Keratinocyte (primary cell): ENCODE measurements around the gene GATA1. TPM values are rescaled to one million over a fixed set of nuclear protein-coding genes. Genes with fewer than 3 reads are reported as not detected.

Source experiments
- DNase-seq: peaks from one replicate; pipeline ENCODE4 v3.0.0-alpha.2; 2011; ENCODE audit warnings: low read depth, missing footprints, low spot score
- FAIRE-seq: peaks from 2 replicates; lab custom pipeline; 2011; peaks lifted over from hg19 to GRCh38; lab: Jason Lieb, UNC
- H2AFZ ChIP-seq: 2 replicates; pipeline ENCODE4 v1.6.0; 2012; ENCODE audit warnings: low read length, control low read depth, inconsistent platforms; ENCODE audit not compliant: control insufficient read depth
- H3K27ac ChIP-seq: 2 replicates; pipeline ENCODE4 v1.5.1; 2011; ENCODE audit warnings: low read length; ENCODE audit not compliant: control insufficient read depth, insufficient read depth
- H3K27me3 ChIP-seq: 3 replicates; pipeline ENCODE4 v1.6.0; 2011; ENCODE audit warnings: low read length; ENCODE audit not compliant: control insufficient read depth, insufficient read depth; ENCODE audit errors: extremely low read depth
- H3K36me3 ChIP-seq, 2 experiments: 2 replicates in 1 of 2; 3 replicates in 1 of 2; pipeline ENCODE4 v1.5.1; 2011; ENCODE audit warnings: low read length in 2 of 2, mild to moderate bottlenecking in 1 of 2; ENCODE audit not compliant: control insufficient read depth in 2 of 2, insufficient read depth in 2 of 2; ENCODE audit errors: extremely low read depth in 1 of 2
- H3K4me1 ChIP-seq: 3 replicates; pipeline ENCODE4 v1.5.1; 2011; ENCODE audit warnings: low read length; ENCODE audit not compliant: control insufficient read depth, insufficient read depth; ENCODE audit errors: extremely low read depth
- H3K4me2 ChIP-seq: 3 replicates; pipeline ENCODE4 v1.6.0; 2011; ENCODE audit warnings: low read depth, low read length; ENCODE audit not compliant: control insufficient read depth, insufficient read depth; ENCODE audit errors: extremely low read depth
- H3K4me3 ChIP-seq, 3 experiments: fragments of 200-600 bp in 1 of 3; sonication (generic) in 1 of 3; 2 replicates in 2 of 3; 3 replicates in 1 of 3; pipeline ENCODE4 v1.5.1; 2011 to 2016; ENCODE audit warnings: low read length in 3 of 3, mild to moderate bottlenecking in 3 of 3, control low read depth in 2 of 3, inconsistent platforms in 1 of 3, low read depth in 1 of 3, mixed read lengths in 1 of 3, mixed run types in 1 of 3, moderate library complexity in 1 of 3; ENCODE audit not compliant: control insufficient read depth in 2 of 3, insufficient read depth in 2 of 3; ENCODE audit errors: extremely low read depth in 1 of 3
- H3K79me2 ChIP-seq: 2 replicates; pipeline ENCODE4 v1.6.0; 2012; ENCODE audit warnings: low read length; ENCODE audit not compliant: control insufficient read depth, insufficient read depth
- H3K9ac ChIP-seq: 3 replicates; pipeline ENCODE4 v1.6.0; 2011; ENCODE audit warnings: low read length; ENCODE audit not compliant: control insufficient read depth, insufficient read depth; ENCODE audit errors: extremely low read depth
- H3K9me1 ChIP-seq: 3 replicates; pipeline ENCODE4 v1.6.0; 2011; ENCODE audit warnings: low read length; ENCODE audit not compliant: control insufficient read depth, insufficient read depth; ENCODE audit errors: extremely low read depth
- H3K9me3 ChIP-seq: 2 replicates; pipeline ENCODE4 v1.5.1; 2012; ENCODE audit warnings: low read depth, low read length; ENCODE audit not compliant: control insufficient read depth
- H4K20me1 ChIP-seq: 3 replicates; pipeline ENCODE4 v1.6.0; 2011; ENCODE audit warnings: low read length; ENCODE audit not compliant: control insufficient read depth, insufficient read depth; ENCODE audit errors: extremely low read depth
- CTCF ChIP-seq, 3 experiments: IDR thresholded peaks in 1 of 3; conservative IDR thresholded peaks in 1 of 3; optimal IDR thresholded peaks in 1 of 3; 2 replicates in 2 of 3; 3 replicates in 1 of 3; pipeline versions ENCODE3 to v1.5.1; 2011; ENCODE audit warnings: low read length in 3 of 3, mild to moderate bottlenecking in 3 of 3, moderate library complexity in 2 of 3, control low read depth in 1 of 3, inconsistent platforms in 1 of 3; ENCODE audit not compliant: insufficient read depth in 2 of 3; ENCODE audit errors: extremely low read depth in 1 of 3
- EZH2 ChIP-seq: IDR thresholded peaks from one replicate; pipeline ENCODE4 v1.6.1; 2012; ENCODE audit warnings: inconsistent platforms, mild to moderate bottlenecking, low read length, moderate library complexity
- dilution Hi-C: fragments of 300-500 bp; cut with MboI; formaldehyde crosslinking; loops from one replicate; pipeline ENCODE4 v1.7.0; 2020; ENCODE audit warnings: low sequenced_read_pairs; ENCODE audit not compliant: extremely low pct_ligation_motif_present
- polyA plus RNA-seq, 5 experiments: library from polyadenylated mRNA; depleted of rRNA in 3 of 5; stranded (reverse) in 3 of 5; stranded (forward) in 1 of 5; unstranded in 1 of 5; fragments of >200 nt; gene quantifications; 1 replicate in 1 of 5; 2 replicates in 3 of 5; 3 replicates in 1 of 5; pipeline versions ENCODE4 v1.2.1 to v1.2.3, GENCODE V29; 2011 to 2012; ENCODE audit warnings: missing spikeins in 2 of 5, low read depth in 1 of 5, low replicate concordance in 1 of 5

Gene GATA1
- polyA plus RNA-seq, 1 donor (not counting 4 experiments of a cell fraction or from before 2014, with no cell fraction given) = not detected

GRCh38 chrX:48814722-48815121, 28.3 kb downstream of the GATA1 start:
- dilution Hi-C loops = no loop called here
- H3K4me2 ChIP-seq = no peak overlapping the region
- H3K4me1 ChIP-seq = no peaks in the 10 kb centered on the region

GRCh38 chrX:48815266-48815665, 28.9 kb downstream of the GATA1 start:
- no peaks in the 10 kb centered on the region for H3K79me2 ChIP-seq
- H3K36me3 ChIP-seq = peaks cover 0 to 5% of the 10 kb centered on the region in 2 experiments
- no peak for TF ChIP-seq CTCF (optimal IDR thresholded peaks at IDR 0.05 in 1 of 3, IDR thresholded peaks at IDR 0.05 in 1 of 3, conservative IDR thresholded peaks at IDR 0.05 in 1 of 3; ENCODE audit: extremely low read depth in 1 of 3, insufficient read depth in 2 of 3, low read length in 3 of 3)
- TF ChIP-seq EZH2 = no peak
- FAIRE-seq = no peak
- no peaks in the 10 kb centered on the region for H3K27me3 ChIP-seq
- H3K27ac ChIP-seq = no peak overlapping the region
- dilution Hi-C loops = no loop called here
- DNase-seq = no peak
- H3K9ac ChIP-seq = no peak overlapping the region
- H3K9me3 ChIP-seq = no peaks in the 10 kb centered on the region
- H3K9me1 ChIP-seq = no peaks in the 10 kb centered on the region
- H3K4me1 ChIP-seq = no peaks in the 10 kb centered on the region
- no peak overlapping the region for H2AFZ ChIP-seq
- H4K20me1 ChIP-seq = no peaks in the 10 kb centered on the region
- no peak overlapping the region for H3K4me3 ChIP-seq
- no peak overlapping the region for H3K4me2 ChIP-seq

More at GRCh38 chrX:48814722-48815121, 28.3 kb downstream of the GATA1 start:
- Histone ChIP-seq H3K36me3 (peaks cover 0 to 5% of the 10 kb centered on the region in 2 experiments), H3K9me1 (no peaks in the 10 kb centered on the region), H2AFZ (no peak overlapping the region), H4K20me1 (no peaks in the 10 kb centered on the region), H3K27me3 (no peaks in the 10 kb centered on the region), H3K79me2 (no peaks in the 10 kb centered on the region), H3K27ac (no peak overlapping the region), H3K9ac (no peak overlapping the region), H3K4me3 (no peak overlapping the region), H3K9me3 (no peaks in the 10 kb centered on the region)
- DNase-seq (no peak), FAIRE-seq (no peak)
- TF ChIP-seq EZH2 (no peak), CTCF (optimal IDR thresholded peaks at IDR 0.05 in 1 of 3, IDR thresholded peaks at IDR 0.05 in 1 of 3, conservative IDR thresholded peaks at IDR 0.05 in 1 of 3; ENCODE audit: extremely low read depth in 1 of 3, insufficient read depth in 2 of 3, low read length in 3 of 3) (no peak)
